ENCODE data around the gene HMGCS2. TPM values are rescaled to one million over a fixed set of nuclear protein-coding genes. Genes with fewer than 3 reads are reported as not detected.

HMGCS2 gene
- total RNA-seq, 2 experiments from 2014 or later, result not detected

GRCh38 chr1:119745034-119745433 is 23.7 kb downstream of the HMGCS2 start:
- Mint-ChIP-seq H3K36me3 (peaks cover 5% of the 10 kb centered on the region), H3K4me1 (ENCODE audit: low read depth) (no peaks in the 10 kb centered on the region), H3K4me3 (no peak overlapping the region), H3K27ac (no peak overlapping the region), H3K27me3 (peaks cover 7% of the 10 kb centered on the region), H3K9me3 (no peaks in the 10 kb centered on the region)
- ChIA-PET POLR2A (interaction anchor here (0.6 kb wide), 1 partner anchor 9 kb away, joined by 3 read pairs; no protein-coding TSS in a partner anchor), CTCF (interaction anchor here (0.8 to 2.1 kb wide), 13 partner anchors 9 to 223 kb away, joined by 3 to 12 read pairs (median 5); partner anchors contain the start of gene HMGCS2)
- DNase-seq, result no peak
- intact Hi-C loops (cut with micrococcal nuclease), result no loop called here

- no peak overlapping the region for H3K27ac Mint-ChIP-seq
- H3K36me3 Mint-ChIP-seq, result peaks cover 5% of the 10 kb centered on the region
- H3K4me3 Mint-ChIP-seq, result no peak overlapping the region
- no peaks in the 10 kb centered on the region for H3K4me1 Mint-ChIP-seq (ENCODE audit: low read depth)
- H3K27me3 Mint-ChIP-seq, result peaks cover 2% of the 10 kb centered on the region
- POLR2A ChIA-PET, result no interaction called here
- H3K9me3 Mint-ChIP-seq, result no peaks in the 10 kb centered on the region
- intact Hi-C loops (cut with micrococcal nuclease), result loop anchor here (1.0 kb wide), 1 partner anchor 131 kb away; no protein-coding TSS in a partner anchor
- DNase-seq, result no peak
- CTCF ChIA-PET, result interaction anchor here (0.8 to 2.1 kb wide), 17 partner anchors 8 to 224 kb away, joined by 3 to 12 read pairs (median 4); partner anchors contain the start of gene HMGCS2
Measured at GRCh38 chr1:119744598-119744942, 24.1 kb downstream of the HMGCS2 start.

GRCh38 chr1:119743776-119744597 is 24.7 kb downstream of the HMGCS2 start:
- H3K4me3 Mint-ChIP-seq, result no peak overlapping the region
- ChIA-PET CTCF (interaction anchor here (0.8 to 2.1 kb wide), 23 partner anchors 8 to 204 kb away, joined by 3 to 12 read pairs (median 4); partner anchors contain the start of gene HMGCS2), POLR2A (no interaction called here)
- no peak overlapping the region for H3K27ac Mint-ChIP-seq
- H3K9me3 Mint-ChIP-seq, result no peaks in the 10 kb centered on the region
- no peaks in the 10 kb centered on the region for H3K4me1 Mint-ChIP-seq (ENCODE audit: low read depth)
- no peaks in the 10 kb centered on the region for H3K27me3 Mint-ChIP-seq
- peaks cover 5% of the 10 kb centered on the region for H3K36me3 Mint-ChIP-seq
- intact Hi-C loops (cut with micrococcal nuclease), result loop anchor here (1.0 kb wide), 1 partner anchor 131 kb away; no protein-coding TSS in a partner anchor
- DNase-seq, result peak; percentile 63

GRCh38 chr1:119743308-119743707 is 25.4 kb downstream of the HMGCS2 start:
- no peak overlapping the region for H3K27ac Mint-ChIP-seq
- intact Hi-C loops (cut with micrococcal nuclease), result no loop called here
- peaks cover 5% of the 10 kb centered on the region for H3K36me3 Mint-ChIP-seq
- POLR2A ChIA-PET, result no interaction called here
- CTCF ChIA-PET, result interaction anchor here (0.6 to 2.1 kb wide), 16 partner anchors 9 to 205 kb away, joined by 3 to 12 read pairs (median 4); no protein-coding TSS in a partner anchor
- no peaks in the 10 kb centered on the region for H3K4me1 Mint-ChIP-seq (ENCODE audit: low read depth)
- H3K27me3 Mint-ChIP-seq, result no peaks in the 10 kb centered on the region
- no peak overlapping the region for H3K4me3 Mint-ChIP-seq
- no peak for DNase-seq
- no peaks in the 10 kb centered on the region for H3K9me3 Mint-ChIP-seq

GRCh38 chr1:119742677-119743076 is 26.0 kb downstream of the HMGCS2 start:
- Mint-ChIP-seq H3K4me1 (ENCODE audit: low read depth) (no peaks in the 10 kb centered on the region), H3K9me3 (no peaks in the 10 kb centered on the region), H3K36me3 (peaks cover 8% of the 10 kb centered on the region), H3K27me3 (no peaks in the 10 kb centered on the region), H3K27ac (no peak overlapping the region), H3K4me3 (no peak overlapping the region)
- POLR2A ChIA-PET, result no interaction called here
- intact Hi-C loops (cut with micrococcal nuclease), result no loop called here
- no peak for DNase-seq
- CTCF ChIA-PET, result interaction anchor here (0.6 to 2.1 kb wide), 4 partner anchors 16 to 124 kb away, joined by 3 to 8 read pairs (median 5); no protein-coding TSS in a partner anchor

GRCh38 chr1:119742202-119742601 is 26.5 kb downstream of the HMGCS2 start:
- ChIA-PET CTCF (no interaction called here), POLR2A (no interaction called here)
- DNase-seq, result no peak
- peaks cover 8% of the 10 kb centered on the region for H3K36me3 Mint-ChIP-seq
- no peaks in the 10 kb centered on the region for H3K9me3 Mint-ChIP-seq
- H3K27me3 Mint-ChIP-seq, result no peaks in the 10 kb centered on the region
- intact Hi-C loops (cut with micrococcal nuclease), result no loop called here
- no peak overlapping the region for H3K4me3 Mint-ChIP-seq
- H3K4me1 Mint-ChIP-seq (ENCODE audit: low read depth), result no peaks in the 10 kb centered on the region
- H3K27ac Mint-ChIP-seq, result no peak overlapping the region

- no peak for DNase-seq
- ChIA-PET CTCF (interaction anchor here (0.5 kb wide), 1 partner anchor 8 kb away, joined by 3 read pairs; no protein-coding TSS in a partner anchor), POLR2A (no interaction called here)
- Mint-ChIP-seq H3K36me3 (peaks cover 8% of the 10 kb centered on the region), H3K4me1 (ENCODE audit: low read depth) (no peaks in the 10 kb centered on the region), H3K27ac (no peak overlapping the region), H3K27me3 (no peaks in the 10 kb centered on the region), H3K9me3 (no peaks in the 10 kb centered on the region), H3K4me3 (no peak overlapping the region)
- intact Hi-C loops (cut with micrococcal nuclease), result no loop called here
Measured at GRCh38 chr1:119740896-119741780, 27.6 kb downstream of the HMGCS2 start.

GRCh38 chr1:119740261-119740660 is 28.4 kb downstream of the HMGCS2 start:
- ChIA-PET CTCF (no interaction called here), POLR2A (no interaction called here)
- intact Hi-C loops (cut with micrococcal nuclease), result no loop called here
- Mint-ChIP-seq H3K4me3 (no peak overlapping the region), H3K4me1 (ENCODE audit: low read depth) (no peaks in the 10 kb centered on the region), H3K27me3 (no peaks in the 10 kb centered on the region), H3K9me3 (no peaks in the 10 kb centered on the region), H3K27ac (no peak overlapping the region), H3K36me3 (peaks cover 11% of the 10 kb centered on the region)
- DNase-seq, result no peak

- H3K27ac Mint-ChIP-seq, result no peak overlapping the region
- no peaks in the 10 kb centered on the region for H3K9me3 Mint-ChIP-seq
- H3K4me1 Mint-ChIP-seq (ENCODE audit: low read depth), result no peaks in the 10 kb centered on the region
- POLR2A ChIA-PET, result no interaction called here
- intact Hi-C loops (cut with micrococcal nuclease), result no loop called here
- no peak for DNase-seq
- CTCF ChIA-PET, result no interaction called here
- peaks cover 14% of the 10 kb centered on the region for H3K36me3 Mint-ChIP-seq
- no peak overlapping the region for H3K4me3 Mint-ChIP-seq
- no peaks in the 10 kb centered on the region for H3K27me3 Mint-ChIP-seq
Measured at GRCh38 chr1:119739150-119739549, 29.6 kb downstream of the HMGCS2 start.

GRCh38 chr1:119738100-119738720 is 30.5 kb downstream of the HMGCS2 start:
- no peaks in the 10 kb centered on the region for H3K4me1 Mint-ChIP-seq (ENCODE audit: low read depth)
- H3K36me3 Mint-ChIP-seq, result peaks cover 11% of the 10 kb centered on the region
- CTCF ChIA-PET, result no interaction called here
- H3K9me3 Mint-ChIP-seq, result no peaks in the 10 kb centered on the region
- POLR2A ChIA-PET, result no interaction called here
- no peak for DNase-seq
- intact Hi-C loops (cut with micrococcal nuclease), result no loop called here
- no peak overlapping the region for H3K27ac Mint-ChIP-seq
- H3K4me3 Mint-ChIP-seq, result no peak overlapping the region
- no peaks in the 10 kb centered on the region for H3K27me3 Mint-ChIP-seq

- ChIA-PET POLR2A (no interaction called here), CTCF (no interaction called here)
- DNase-seq, result no peak
- H3K27me3 Mint-ChIP-seq, result no peaks in the 10 kb centered on the region
- no peaks in the 10 kb centered on the region for H3K9me3 Mint-ChIP-seq
- intact Hi-C loops (cut with micrococcal nuclease), result no loop called here
- H3K36me3 Mint-ChIP-seq, result peaks cover 11% of the 10 kb centered on the region
- no peaks in the 10 kb centered on the region for H3K4me1 Mint-ChIP-seq (ENCODE audit: low read depth)
- H3K27ac Mint-ChIP-seq, result no peak overlapping the region
- H3K4me3 Mint-ChIP-seq, result no peak overlapping the region
Measured at GRCh38 chr1:119737040-119737682, 31.5 kb downstream of the HMGCS2 start.
